OCI-LY1 (cell line): Measurements from ENCODE around the gene CCDC87.
A peak's percentile ranks its signal among the peaks of the same experiment; 100 is the strongest.

Experiments used
- H2AFZ ChIP-seq: fragments of 200-600 bp; sonication (generic), shearing (Covaris generic); 2 replicates; pipeline ENCODE4 v1.6.0; 2014; ENCODE audit warnings: antibody characterized with exemption, mild to moderate bottlenecking, low read length
- H3F3A ChIP-seq: fragments of 200-600 bp; sonication (generic), shearing (Covaris generic); 2 replicates; pipeline ENCODE4 v1.6.0; 2014; ENCODE audit warnings: mild to moderate bottlenecking, antibody characterized with exemption, low read length, moderate library complexity; ENCODE audit not compliant: insufficient read depth
- H3K27ac ChIP-seq: fragments of 200-600 bp; sonication (generic); 2 replicates; pipeline ENCODE4 v1.5.1; 2014; ENCODE audit warnings: low read length, mixed run types, mild to moderate bottlenecking, low read depth; ENCODE audit not compliant: poor library complexity, severe bottlenecking
- H3K27me3 ChIP-seq: fragments of 200-600 bp; sonication (generic); 2 replicates; pipeline ENCODE4 v1.6.0; 2014; ENCODE audit warnings: antibody characterized with exemption, mild to moderate bottlenecking, low read length, moderate library complexity; ENCODE audit not compliant: insufficient read depth
- H3K36me3 ChIP-seq: fragments of 200-600 bp; sonication (generic); 2 replicates; pipeline ENCODE4 v1.6.1; 2014; ENCODE audit warnings: mild to moderate bottlenecking, antibody characterized with exemption, low read length, moderate library complexity, mixed read lengths; ENCODE audit not compliant: insufficient read depth
- H3K4me1 ChIP-seq: fragments of 200-600 bp; sonication (generic); 2 replicates; pipeline ENCODE4 v1.5.1; 2014; ENCODE audit warnings: mild to moderate bottlenecking, low read length, moderate library complexity; ENCODE audit not compliant: insufficient read depth, severe bottlenecking
- H3K4me2 ChIP-seq: fragments of 200-600 bp; sonication (generic), shearing (Covaris generic); 2 replicates; pipeline ENCODE4 v1.6.1; 2014; ENCODE audit warnings: low read length
- H3K4me3 ChIP-seq: fragments of 200-600 bp; sonication (generic); 2 replicates; pipeline ENCODE4 v1.5.1; 2014; ENCODE audit warnings: low read length, low read depth, mild to moderate bottlenecking, mixed read lengths; ENCODE audit not compliant: poor library complexity, severe bottlenecking
- H3K79me2 ChIP-seq: fragments of 200-600 bp; shearing (Covaris generic); 2 replicates; pipeline ENCODE4 v1.6.1; 2016; ENCODE audit warnings: mixed run types, low read length, mixed read lengths; ENCODE audit not compliant: insufficient read depth
- H3K9ac ChIP-seq: fragments of 200-600 bp; sonication (generic), shearing (Covaris generic); 2 replicates; pipeline ENCODE4 v1.6.1; 2014; ENCODE audit warnings: mild to moderate bottlenecking, low read length, mixed read lengths
- H3K9me2 ChIP-seq: fragments of 200-600 bp; sonication (generic), shearing (Covaris generic); 2 replicates; pipeline ENCODE4 v1.6.1; 2014; ENCODE audit warnings: low read depth, mild to moderate bottlenecking, low read length, mixed read lengths
- H3K9me3 ChIP-seq: fragments of 200-600 bp; shearing (Covaris generic); 2 replicates; pipeline ENCODE4 v1.6.1; 2014; ENCODE audit warnings: low read length, mixed read lengths
- H4K20me1 ChIP-seq: fragments of 200-600 bp; sonication (generic), shearing (Covaris generic); 2 replicates; pipeline ENCODE4 v1.6.0; 2016; ENCODE audit warnings: mild to moderate bottlenecking, low read length; ENCODE audit not compliant: insufficient read depth
- CTCF ChIP-seq: fragments of 200-600 bp; sonication (generic), shearing (Covaris generic); IDR thresholded peaks from 2 replicates; pipeline ENCODE4 v1.5.1; 2017; ENCODE audit warnings: mild to moderate bottlenecking, antibody characterized with exemption, low read length, moderate library complexity, mixed read lengths
- EZH2 ChIP-seq: fragments of 200-600 bp; sonication (generic), shearing (Covaris generic); IDR thresholded peaks from 2 replicates; pipeline ENCODE4 v1.8.0; 2017; ENCODE audit warnings: borderline replicate concordance, mixed run types, mild to moderate bottlenecking, antibody characterized with exemption, low read length, moderate library complexity, mixed read lengths

The CCDC87 gene

GRCh38 chr11:66600219-66600618 is 7.4 kb upstream of the CCDC87 start:
- H3F3A ChIP-seq = no peaks in the 10 kb centered on the region
- no peaks in the 10 kb centered on the region for H3K9me3 ChIP-seq
- TF ChIP-seq EZH2 = no peak
- no peak for TF ChIP-seq CTCF
- H3K27ac ChIP-seq = no peak overlapping the region
- H3K79me2 ChIP-seq = no peaks in the 10 kb centered on the region
- no peak overlapping the region for H3K9ac ChIP-seq
- no peak overlapping the region for H3K4me3 ChIP-seq
- no peaks in the 10 kb centered on the region for H4K20me1 ChIP-seq
- no peak overlapping the region for H3K4me2 ChIP-seq
- no peak overlapping the region for H2AFZ ChIP-seq
- H3K27me3 ChIP-seq = no peaks in the 10 kb centered on the region
- no peaks in the 10 kb centered on the region for H3K9me2 ChIP-seq
- peaks cover 14% of the 10 kb centered on the region for H3K4me1 ChIP-seq
- H3K36me3 ChIP-seq = peaks cover 27% of the 10 kb centered on the region; the same call in 1 of the 2 replicates

GRCh38 chr11:66598993-66599392 is 6.1 kb upstream of the CCDC87 start:
- Histone ChIP-seq H3K9me2 (no peaks in the 10 kb centered on the region), H4K20me1 (no peaks in the 10 kb centered on the region), H3K27ac (no peak overlapping the region), H3K79me2 (no peaks in the 10 kb centered on the region), H3F3A (no peaks in the 10 kb centered on the region), H3K4me1 (peaks cover 24% of the 10 kb centered on the region), H3K27me3 (no peaks in the 10 kb centered on the region), H3K4me2 (no peak overlapping the region), H3K4me3 (no peak overlapping the region), H2AFZ (no peak overlapping the region), H3K9ac (no peak overlapping the region), H3K9me3 (no peaks in the 10 kb centered on the region), H3K36me3 (peaks cover 18% of the 10 kb centered on the region; the same call in 1 of the 2 replicates)
- TF ChIP-seq CTCF (no peak), EZH2 (no peak)

GRCh38 chr11:66595245-66595904 is 2.5 kb upstream of the CCDC87 start:
- TF ChIP-seq EZH2 (no peak), CTCF (no peak)
- H3K4me2 ChIP-seq = peak overlapping the region; percentile 47
- peaks cover 35% of the 10 kb centered on the region for H3K4me1 ChIP-seq
- no peaks in the 10 kb centered on the region for H3K9me2 ChIP-seq
- peaks cover 6% of the 10 kb centered on the region for H3K36me3 ChIP-seq
- H3K27ac ChIP-seq = peak overlapping the region; percentile 51
- H2AFZ ChIP-seq = no peak overlapping the region
- H3F3A ChIP-seq = no peaks in the 10 kb centered on the region
- peak overlapping the region; percentile 35 for H3K4me3 ChIP-seq
- H3K79me2 ChIP-seq = no peaks in the 10 kb centered on the region
- peaks cover under 1% of the 10 kb centered on the region; the same call in 1 of the 2 replicates for H3K27me3 ChIP-seq
- no peaks in the 10 kb centered on the region for H3K9me3 ChIP-seq
- no peaks in the 10 kb centered on the region for H4K20me1 ChIP-seq
- peak overlapping the region; percentile 32; the same call in 1 of the 2 replicates for H3K9ac ChIP-seq
